Vagina (tissue), 2 donors: Measurements from ENCODE around the gene CD164L2.

ENCODE experiments used
- CTCF ChIP-seq, 3 experiments: fragments of 450-650 bp in 2 of 3; fragments of 200-600 bp in 1 of 3; sonication (generic) in 1 of 3; IDR thresholded peaks; one replicate each; pipeline ENCODE4 v1.5.1; 2017 to 2019; ENCODE audit warnings: antibody characterized with exemption in 3 of 3, mild to moderate bottlenecking in 2 of 3, moderate library complexity in 2 of 3
- POLR2AphosphoS5 ChIP-seq, 2 donors: sonication (generic); formaldehyde crosslinking; IDR thresholded peaks; one replicate each; pipeline ENCODE4 v1.9.0; 2017; ENCODE audit warnings: antibody characterized with exemption in 2 of 2, mild to moderate bottlenecking in 2 of 2, low read depth in 1 of 2; ENCODE audit not compliant: insufficient read depth in 1 of 2

GRCh38 chr1:27397749-27398148 lies 14.6 kb upstream of the CD164L2 start:
- TF ChIP-seq CTCF (IDR thresholded peaks at IDR 0.05) (no peak), POLR2AphosphoS5 (IDR thresholded peaks at IDR 0.05; ENCODE audit: insufficient read depth in 1 of 2, low read depth in 1 of 2) (no peak)
